CD4-positive, alpha-beta T cell treated with Interleukin-6 for 4 hours (primary cell): ENCODE data around the gene SCPEP1.

Experiments used
- DNase-seq: peaks from one replicate; pipeline ENCODE4 v3.0.0-alpha.2; 2020; ENCODE audit warnings: mixed read lengths

SCPEP1 gene

GRCh38 chr17:57004944-57005579 is 27.1 kb downstream of the SCPEP1 start:
- no peak for DNase-seq

- DNase-seq = no peak
These were observed 28.1 kb downstream of the SCPEP1 start for GRCh38 chr17:57006040-57006439.

GRCh38 chr17:57008958-57009357 is 31.0 kb downstream of the SCPEP1 start:
- no peak for DNase-seq

GRCh38 chr17:57009737-57010445 is 32.0 kb downstream of the SCPEP1 start:
- peak; percentile 61 for DNase-seq

GRCh38 chr17:57010487-57010886 is 32.6 kb downstream of the SCPEP1 start:
- no peak for DNase-seq

- DNase-seq = no peak
These were observed 33.6 kb downstream of the SCPEP1 start for GRCh38 chr17:57011491-57012015.

GRCh38 chr17:57016071-57016763 is 38.3 kb downstream of the SCPEP1 start:
- no peak for DNase-seq

GRCh38 chr17:57016764-57017116 is 38.8 kb downstream of the SCPEP1 start:
- no peak for DNase-seq

GRCh38 chr17:57017625-57018024 is 39.7 kb downstream of the SCPEP1 start:
- no peak for DNase-seq

- DNase-seq = no peak
These were observed 42.3 kb downstream of the SCPEP1 start for GRCh38 chr17:57020208-57020607.

GRCh38 chr17:57021226-57021940 is 43.5 kb downstream of the SCPEP1 start:
- DNase-seq = no peak

- no peak for DNase-seq
These were observed 47.9 kb downstream of the SCPEP1 start for GRCh38 chr17:57025876-57026275.

- DNase-seq = no peak
These were observed 49.9 kb downstream of the SCPEP1 start for GRCh38 chr17:57027852-57028251.

- no peak for DNase-seq
These were observed 54.4 kb downstream of the SCPEP1 start for GRCh38 chr17:57032343-57032742.

- no peak for DNase-seq
These were observed 55.4 kb downstream of the SCPEP1 start for GRCh38 chr17:57033296-57033695.

GRCh38 chr17:57034807-57035754 is 57.1 kb downstream of the SCPEP1 start:
- no peak for DNase-seq

- no peak for DNase-seq
These were observed 58.1 kb downstream of the SCPEP1 start for GRCh38 chr17:57035971-57036481.

GRCh38 chr17:57037411-57037810 is 59.5 kb downstream of the SCPEP1 start:
- no peak for DNase-seq

- DNase-seq = no peak
These were observed 60.6 kb downstream of the SCPEP1 start for GRCh38 chr17:57038486-57038885.

GRCh38 chr17:57040571-57040970 is 62.6 kb downstream of the SCPEP1 start:
- no peak for DNase-seq

GRCh38 chr17:57043276-57043675 is 65.3 kb downstream of the SCPEP1 start:
- DNase-seq = no peak
